Adipocyte (in vitro differentiated cells): ENCODE results near the gene SLC25A13.

Experiments used
- DNase-seq: peaks from one replicate; pipeline ENCODE4 v3.0.0-alpha.2; 2015; ENCODE audit warnings: low read depth
- H3K27me3 ChIP-seq: replicated peaks from 2 replicates; pipeline ENCODE4 v1.7.0; 2013; ENCODE audit warnings: mild to moderate bottlenecking, low read length, moderate library complexity; ENCODE audit not compliant: control insufficient read depth, insufficient read depth
- H3K36me3 ChIP-seq: 2 replicates; pipeline ENCODE4 v1.7.0; 2013; ENCODE audit warnings: low read length, mild to moderate bottlenecking, moderate library complexity; ENCODE audit not compliant: control insufficient read depth, insufficient read depth, severe bottlenecking
- H3K4me1 ChIP-seq: 2 replicates; pipeline ENCODE4 v1.7.0; 2013; ENCODE audit warnings: mild to moderate bottlenecking, low read length, moderate library complexity; ENCODE audit not compliant: control insufficient read depth, insufficient read depth
- H3K4me3 ChIP-seq: 2 replicates; pipeline ENCODE4 v1.7.0; 2013; ENCODE audit warnings: mild to moderate bottlenecking, low read length, moderate library complexity
- H3K9ac ChIP-seq: 2 replicates; pipeline ENCODE4 v1.7.0; 2013; ENCODE audit warnings: mild to moderate bottlenecking, low read length, moderate library complexity
- H3K9me3 ChIP-seq: 2 replicates; pipeline ENCODE4 v1.7.0; 2013; ENCODE audit warnings: mild to moderate bottlenecking, low read length, moderate library complexity; ENCODE audit not compliant: control insufficient read depth

The SLC25A13 gene

GRCh38 chr7:96266015-96266414 lies 55.9 kb downstream of the SLC25A13 start:
- H3K4me3 ChIP-seq: no peak overlapping the region
- H3K4me1 ChIP-seq: no peaks in the 10 kb centered on the region
- no peak for DNase-seq
- H3K9ac ChIP-seq: no peak overlapping the region
- no peaks in the 10 kb centered on the region for H3K27me3 ChIP-seq
- no peaks in the 10 kb centered on the region for H3K9me3 ChIP-seq
- H3K36me3 ChIP-seq: peaks cover 6% of the 10 kb centered on the region

GRCh38 chr7:96253964-96254363 lies 67.9 kb downstream of the SLC25A13 start:
- H3K4me1 ChIP-seq: no peaks in the 10 kb centered on the region
- peaks cover 4% of the 10 kb centered on the region for H3K36me3 ChIP-seq
- H3K4me3 ChIP-seq: no peak overlapping the region
- peaks cover 6% of the 10 kb centered on the region for H3K9me3 ChIP-seq
- H3K27me3 ChIP-seq: no peaks in the 10 kb centered on the region
- no peak for DNase-seq
- no peak overlapping the region for H3K9ac ChIP-seq

GRCh38 chr7:96253441-96253840 lies 68.5 kb downstream of the SLC25A13 start:
- Histone ChIP-seq H3K9me3 (peaks cover 6% of the 10 kb centered on the region), H3K27me3 (no peaks in the 10 kb centered on the region), H3K36me3 (peaks cover 4% of the 10 kb centered on the region), H3K9ac (no peak overlapping the region), H3K4me3 (no peak overlapping the region), H3K4me1 (no peaks in the 10 kb centered on the region)
- no peak for DNase-seq

- no peaks in the 10 kb centered on the region for H3K27me3 ChIP-seq
- no peaks in the 10 kb centered on the region for H3K4me1 ChIP-seq
- no peak overlapping the region for H3K9ac ChIP-seq
- no peaks in the 10 kb centered on the region for H3K9me3 ChIP-seq
- DNase-seq: no peak
- peaks cover 4% of the 10 kb centered on the region for H3K36me3 ChIP-seq
- no peak overlapping the region for H3K4me3 ChIP-seq
These were observed 71.0 kb downstream of the SLC25A13 start for GRCh38 chr7:96250776-96251361.

- H3K9ac ChIP-seq: no peak overlapping the region
- H3K27me3 ChIP-seq: no peaks in the 10 kb centered on the region
- no peaks in the 10 kb centered on the region for H3K4me1 ChIP-seq
- H3K4me3 ChIP-seq: no peak overlapping the region
- no peak for DNase-seq
- peaks cover 4% of the 10 kb centered on the region for H3K36me3 ChIP-seq
- H3K9me3 ChIP-seq: no peaks in the 10 kb centered on the region
These were observed 73.5 kb downstream of the SLC25A13 start for GRCh38 chr7:96248405-96248804.

GRCh38 chr7:96246919-96247318 lies 75.0 kb downstream of the SLC25A13 start:
- no peak overlapping the region for H3K4me3 ChIP-seq
- peaks cover 4% of the 10 kb centered on the region for H3K36me3 ChIP-seq

GRCh38 chr7:96244992-96245292 lies 77.0 kb downstream of the SLC25A13 start:
- H3K4me1 ChIP-seq: no peaks in the 10 kb centered on the region
- H3K9me3 ChIP-seq: no peaks in the 10 kb centered on the region
- no peaks in the 10 kb centered on the region for H3K27me3 ChIP-seq
- no peaks in the 10 kb centered on the region for H3K36me3 ChIP-seq
- H3K9ac ChIP-seq: no peak overlapping the region
- no peak for DNase-seq
- no peak overlapping the region for H3K4me3 ChIP-seq

More at GRCh38 chr7:96246919-96247318, 75.0 kb downstream of the SLC25A13 start:
- Histone ChIP-seq H3K27me3 (no peaks in the 10 kb centered on the region), H3K9me3 (no peaks in the 10 kb centered on the region), H3K9ac (no peak overlapping the region), H3K4me1 (no peaks in the 10 kb centered on the region)
- no peak for DNase-seq

GRCh38 chr7:96244244-96244991 lies 77.5 kb downstream of the SLC25A13 start:
- Histone ChIP-seq H3K9me3 (no peaks in the 10 kb centered on the region), H3K9ac (no peak overlapping the region), H3K4me3 (no peak overlapping the region), H3K36me3 (no peaks in the 10 kb centered on the region), H3K4me1 (no peaks in the 10 kb centered on the region), H3K27me3 (no peaks in the 10 kb centered on the region)
- no peak for DNase-seq

- Histone ChIP-seq H3K4me1 (no peaks in the 10 kb centered on the region), H3K36me3 (no peaks in the 10 kb centered on the region)
These were observed 78.7 kb downstream of the SLC25A13 start for GRCh38 chr7:96243241-96243640.

GRCh38 chr7:96241855-96242254 lies 80.0 kb downstream of the SLC25A13 start:
- H3K9ac ChIP-seq: no peak overlapping the region
- peaks cover 5% of the 10 kb centered on the region for H3K4me1 ChIP-seq
- H3K4me3 ChIP-seq: no peak overlapping the region
- DNase-seq: no peak
- no peaks in the 10 kb centered on the region for H3K9me3 ChIP-seq
- no peaks in the 10 kb centered on the region for H3K36me3 ChIP-seq
- no peaks in the 10 kb centered on the region for H3K27me3 ChIP-seq

More at GRCh38 chr7:96243241-96243640, 78.7 kb downstream of the SLC25A13 start:
- Histone ChIP-seq H3K27me3 (no peaks in the 10 kb centered on the region), H3K4me3 (no peak overlapping the region), H3K9ac (no peak overlapping the region), H3K9me3 (no peaks in the 10 kb centered on the region)
- DNase-seq: no peak

- no peak overlapping the region for H3K4me3 ChIP-seq
- no peaks in the 10 kb centered on the region for H3K9me3 ChIP-seq
- peaks cover 25% of the 10 kb centered on the region for H3K4me1 ChIP-seq
- no peak overlapping the region for H3K9ac ChIP-seq
- H3K27me3 ChIP-seq: no peaks in the 10 kb centered on the region
- DNase-seq: no peak
- H3K36me3 ChIP-seq: no peaks in the 10 kb centered on the region
These were observed 82.7 kb downstream of the SLC25A13 start for GRCh38 chr7:96238976-96239766.
